ENCODE data around the gene VENTX.

DNA sequence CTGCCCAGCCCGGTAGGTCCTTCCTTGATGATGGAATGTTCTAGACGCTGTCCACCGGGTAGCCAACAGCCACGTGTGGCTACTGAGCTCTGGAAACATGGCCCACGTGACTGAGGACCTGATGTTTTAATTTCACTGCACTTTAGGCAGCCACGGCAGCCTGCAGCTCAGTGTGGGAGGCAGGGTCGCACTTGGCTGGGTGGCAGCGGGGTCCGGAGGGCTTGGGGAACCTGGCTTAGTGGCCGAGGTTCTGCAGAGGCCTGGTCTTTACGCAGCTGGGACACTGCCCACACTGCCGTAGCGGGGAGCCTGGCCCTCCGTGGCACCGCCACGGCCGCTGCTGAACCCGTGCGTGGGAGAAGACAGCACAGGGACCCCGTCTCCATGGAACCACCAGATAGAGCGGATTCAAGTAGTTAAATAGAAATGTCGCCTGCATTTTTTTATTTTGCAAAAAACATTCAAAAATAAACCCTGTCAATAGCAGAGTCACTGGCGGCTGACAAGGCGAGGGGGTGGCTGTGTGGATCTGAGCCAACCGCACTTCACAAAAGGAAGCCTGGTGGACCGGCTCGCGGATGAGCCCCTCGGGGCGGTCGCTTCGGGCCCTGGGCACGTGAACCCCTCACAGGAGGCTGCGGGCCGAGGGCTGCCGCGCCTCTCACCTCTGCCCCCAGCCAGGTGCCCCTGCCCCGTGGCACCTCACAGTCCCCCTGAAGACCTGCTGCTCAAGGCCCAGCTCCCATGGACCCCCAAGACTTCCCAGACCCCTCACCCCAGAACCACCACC, 33.2 kb upstream of the VENTX start:
- no peak for TF ChIP-seq ZNF792 (tag by site-specific recombination; IDR thresholded peaks at IDR 0.05)
- TF ChIP-seq ZNF449 (tag by site-specific recombination; IDR thresholded peaks at IDR 0.05), result no peak
- no peak for TF ChIP-seq ZNF121 (tag by site-specific recombination; IDR thresholded peaks at IDR 0.05)
- no peak for TF ChIP-seq ZNF324 (tag by site-specific recombination; IDR thresholded peaks at IDR 0.05)
